ENCODE data around the gene CAMKK2. TPM values are rescaled to one million over a fixed set of nuclear protein-coding genes. Genes with fewer than 3 reads are reported as not detected.

Gene CAMKK2
- total RNA-seq, 4 donors from 2014 or later = 26.0 to 40.3 (median 30.3) TPM

DNA sequence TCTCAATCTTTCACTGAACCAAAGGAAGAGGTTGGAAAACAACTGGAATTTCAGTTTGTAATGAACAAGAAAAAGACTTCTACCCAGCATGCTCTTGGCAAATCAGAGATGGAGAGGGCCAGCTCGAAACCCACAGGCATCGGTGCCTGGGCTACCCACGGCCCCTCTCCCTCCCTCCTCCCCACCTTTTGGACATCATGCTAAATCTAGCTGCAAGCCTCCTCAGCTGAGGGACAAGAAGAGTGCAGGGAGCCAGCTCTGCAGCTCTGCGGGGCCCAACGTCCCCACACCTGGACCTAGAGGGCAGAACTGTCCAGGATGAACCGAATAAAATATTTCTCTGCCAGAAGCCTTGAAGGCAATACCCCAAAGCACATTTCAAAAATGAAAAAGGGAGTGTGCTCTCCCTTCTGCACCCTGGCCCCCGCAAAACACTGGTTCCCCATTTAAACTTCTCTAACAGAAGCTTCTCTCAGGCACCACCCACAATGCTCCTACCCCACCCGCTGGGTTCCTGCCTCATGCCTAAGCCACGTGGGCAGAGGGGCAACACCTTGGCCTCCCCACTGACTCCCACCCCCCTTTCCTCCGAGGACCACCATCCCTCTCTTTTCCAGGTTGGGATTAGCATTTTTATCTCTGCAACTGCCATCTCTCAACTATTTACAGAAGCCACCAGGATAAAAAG lies 8.2 kb downstream of the CAMKK2 start:
- no peak for ATAC-seq
- peaks cover 0 to 26% of the 10 kb centered on the region in 2 donors for H3K36me3 ChIP-seq

DNA sequence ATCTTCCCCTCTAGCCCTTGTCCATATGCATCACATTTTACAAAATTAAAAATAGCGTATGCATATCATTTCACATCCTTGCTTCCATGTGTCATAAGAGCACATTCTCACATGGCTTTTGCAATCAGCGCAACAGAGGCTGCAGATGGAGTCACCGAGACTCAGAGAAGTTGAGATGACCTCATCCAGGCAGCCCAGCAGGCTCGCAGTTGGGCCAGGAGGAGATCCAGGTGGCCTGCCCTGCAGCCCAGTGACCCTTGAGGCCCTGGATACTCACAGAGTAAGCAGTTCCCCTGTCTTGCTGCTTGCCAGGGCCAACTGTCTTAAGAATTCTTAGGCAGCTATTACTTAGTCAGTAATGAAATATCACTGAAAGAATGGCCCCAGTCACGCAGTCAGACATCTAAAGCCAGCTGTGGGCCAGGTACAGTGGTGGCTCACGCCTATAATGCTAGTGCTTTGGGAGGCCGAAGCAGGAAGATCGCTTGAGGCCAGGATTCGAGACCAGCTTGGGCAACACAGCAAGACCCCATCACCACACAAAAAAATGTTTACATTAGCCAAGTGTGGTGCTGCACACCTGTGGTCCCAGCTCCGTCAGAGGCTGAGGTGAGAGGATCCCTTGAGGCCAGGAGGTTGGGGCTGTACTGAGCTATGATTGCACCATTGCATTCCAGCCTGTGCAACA lies 9.1 kb downstream of the CAMKK2 start:
- Histone ChIP-seq H3K36me3 (peaks cover 0 to 21% of the 10 kb centered on the region in 2 donors), H3K27me3 (no peaks in the 10 kb centered on the region), H3K4me3 (no peak overlapping the region), H3K9me3 (no peaks in the 10 kb centered on the region), H3K4me1 (peaks cover 0 to 70% (median 9%) of the 10 kb centered on the region in 3 donors), H3K27ac (peak overlapping the region in 1 of 4 donors; percentile 46)
- TF ChIP-seq, protein P1, sequence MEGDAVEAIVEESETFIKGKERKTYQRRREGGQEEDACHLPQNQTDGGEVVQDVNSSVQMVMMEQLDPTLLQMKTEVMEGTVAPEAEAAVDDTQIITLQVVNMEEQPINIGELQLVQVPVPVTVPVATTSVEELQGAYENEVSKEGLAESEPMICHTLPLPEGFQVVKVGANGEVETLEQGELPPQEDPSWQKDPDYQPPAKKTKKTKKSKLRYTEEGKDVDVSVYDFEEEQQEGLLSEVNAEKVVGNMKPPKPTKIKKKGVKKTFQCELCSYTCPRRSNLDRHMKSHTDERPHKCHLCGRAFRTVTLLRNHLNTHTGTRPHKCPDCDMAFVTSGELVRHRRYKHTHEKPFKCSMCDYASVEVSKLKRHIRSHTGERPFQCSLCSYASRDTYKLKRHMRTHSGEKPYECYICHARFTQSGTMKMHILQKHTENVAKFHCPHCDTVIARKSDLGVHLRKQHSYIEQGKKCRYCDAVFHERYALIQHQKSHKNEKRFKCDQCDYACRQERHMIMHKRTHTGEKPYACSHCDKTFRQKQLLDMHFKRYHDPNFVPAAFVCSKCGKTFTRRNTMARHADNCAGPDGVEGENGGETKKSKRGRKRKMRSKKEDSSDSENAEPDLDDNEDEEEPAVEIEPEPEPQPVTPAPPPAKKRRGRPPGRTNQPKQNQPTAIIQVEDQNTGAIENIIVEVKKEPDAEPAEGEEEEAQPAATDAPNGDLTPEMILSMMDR (IDR thresholded peaks at IDR 0.05) = no peak
- TF ChIP-seq EP300 (IDR thresholded peaks at IDR 0.05) = no peak
- TF ChIP-seq POLR2AphosphoS5 (IDR thresholded peaks at IDR 0.05) = no peak
- TF ChIP-seq POLR2A (IDR thresholded peaks at IDR 0.05) = no peak
- WGBS, 2 donors (ENCODE audit: low coverage in 1 of 2) = 83 to 92% methylated on average over 1 to 2 of the region's 10 CpGs
- ATAC-seq = no peak

More for the DNA sequence above, 8.2 kb downstream of the CAMKK2 start:
- Histone ChIP-seq H3K4me3 (no peak overlapping the region), H3K9me3 (no peaks in the 10 kb centered on the region), H3K27me3 (no peaks in the 10 kb centered on the region), H3K4me1 (peaks cover 0 to 62% (median 7%) of the 10 kb centered on the region in 3 donors), H3K27ac (peak overlapping the region in 2 of 4 donors; percentile 46 to 53)
- TF ChIP-seq, protein P1 (IDR thresholded peaks at IDR 0.05) = no peak
- TF ChIP-seq POLR2A (IDR thresholded peaks at IDR 0.05) (no peak), EP300 (IDR thresholded peaks at IDR 0.05) (no peak), POLR2AphosphoS5 (IDR thresholded peaks at IDR 0.05) (no peak)
- 17 to 23% methylated on average over 4 of the region's 10 CpGs for WGBS, 2 donors (ENCODE audit: low coverage in 1 of 2)

DNA sequence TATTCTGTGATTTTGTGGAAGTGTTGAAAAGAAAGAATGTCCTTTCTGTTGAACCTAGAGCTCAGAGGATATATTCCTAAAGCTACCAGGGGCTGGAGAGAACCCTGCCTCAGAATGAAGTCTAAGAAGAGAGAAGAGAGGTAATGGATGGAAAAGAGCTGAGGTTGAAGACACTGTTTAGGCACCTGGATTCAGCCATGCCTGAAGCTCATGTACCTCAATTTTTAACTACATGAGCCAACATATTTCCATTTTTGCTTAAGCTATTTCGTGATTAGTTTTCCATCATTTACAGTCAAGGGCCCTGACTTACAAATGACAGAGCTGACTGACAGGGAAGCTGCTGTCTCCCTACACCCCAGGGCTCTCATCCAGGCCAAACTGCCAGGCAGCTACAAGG lies 10.7 kb downstream of the CAMKK2 start:
- no peaks in the 10 kb centered on the region for H3K27me3 ChIP-seq
- H3K9me3 ChIP-seq = no peaks in the 10 kb centered on the region
- WGBS, 2 donors (ENCODE audit: low coverage in 1 of 2) = 75 to 100% methylated on average over 1 of the region's 1 CpG
- H3K36me3 ChIP-seq = peaks cover 0 to 5% of the 10 kb centered on the region in 2 donors
- no peak overlapping the region for H3K4me3 ChIP-seq
- no peak overlapping the region for H3K27ac ChIP-seq
- no peak for ATAC-seq
- TF ChIP-seq EP300 (IDR thresholded peaks at IDR 0.05) (no peak), POLR2AphosphoS5 (IDR thresholded peaks at IDR 0.05) (no peak), POLR2A (IDR thresholded peaks at IDR 0.05) (no peak)
- TF ChIP-seq, protein P1 (IDR thresholded peaks at IDR 0.05) = no peak
- H3K4me1 ChIP-seq = peaks cover 0 to 76% (median 13%) of the 10 kb centered on the region in 3 donors

DNA sequence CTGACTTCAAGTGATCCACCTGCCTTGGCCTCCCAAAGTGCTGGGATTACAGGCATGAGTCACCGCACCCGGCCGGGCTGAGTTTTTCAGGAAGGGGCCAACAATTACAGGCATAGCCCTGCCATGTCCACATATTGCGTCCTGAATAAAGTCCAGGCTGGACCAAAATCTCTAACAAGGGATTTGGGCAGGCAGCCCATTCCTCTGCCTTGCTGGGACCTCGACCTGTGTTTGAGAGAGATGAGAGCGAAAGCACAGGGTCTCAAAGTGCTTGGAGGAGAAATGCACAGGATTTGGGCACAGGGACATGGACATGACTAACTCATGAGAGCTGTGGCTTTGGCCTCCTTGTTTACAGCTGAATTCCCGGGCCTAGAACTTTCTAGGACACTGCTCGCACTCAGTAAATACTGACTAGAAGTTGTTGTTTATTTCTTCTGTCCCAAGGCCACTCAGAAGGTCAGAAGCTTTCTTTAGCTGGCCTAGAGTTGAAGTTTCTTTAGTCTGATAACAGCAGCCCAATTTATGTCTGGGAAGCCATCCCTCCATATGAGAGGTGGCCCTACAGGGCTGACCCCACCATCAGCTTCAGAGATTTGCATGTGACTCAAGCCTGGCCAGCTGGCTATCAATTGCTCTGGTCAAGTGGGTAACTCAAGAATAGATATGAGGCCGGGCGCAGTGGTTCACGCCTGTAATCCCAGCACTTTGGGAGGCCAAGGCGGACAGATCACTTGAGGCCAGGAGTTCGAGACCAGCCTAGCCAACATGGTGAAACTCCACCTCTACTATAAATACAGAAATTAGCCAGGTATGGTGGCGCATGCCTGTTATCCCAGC lies 11.7 kb downstream of the CAMKK2 start:
- peak overlapping the region in 3 of 4 donors; percentile 14 to 51 (median 43) for H3K27ac ChIP-seq

More for the DNA sequence above, 11.7 kb downstream of the CAMKK2 start:
- Histone ChIP-seq H3K9me3 (no peaks in the 10 kb centered on the region), H3K27me3 (no peaks in the 10 kb centered on the region), H3K4me1 (peaks cover 0 to 74% (median 13%) of the 10 kb centered on the region in 3 donors), H3K4me3 (no peak overlapping the region), H3K36me3 (no peaks in the 10 kb centered on the region)
- TF ChIP-seq POLR2AphosphoS5 (IDR thresholded peaks at IDR 0.05) (no peak), POLR2A (IDR thresholded peaks at IDR 0.05) (no peak), EP300 (IDR thresholded peaks at IDR 0.05) (no peak)
- TF ChIP-seq, protein P1 (IDR thresholded peaks at IDR 0.05) = no peak
- peak; percentile 33 for ATAC-seq
- WGBS, 2 donors (ENCODE audit: low coverage in 1 of 2) = 60 to 80% methylated on average over 1 to 3 of the region's 14 CpGs
